ENCODE results near the gene KIF2A. TPM values are rescaled to one million over a fixed set of nuclear protein-coding genes. Genes with fewer than 3 reads are reported as not detected.

The KIF2A gene
- total and polyA plus RNA-seq, 2 donors = 16.6 to 87.9 TPM

DNA sequence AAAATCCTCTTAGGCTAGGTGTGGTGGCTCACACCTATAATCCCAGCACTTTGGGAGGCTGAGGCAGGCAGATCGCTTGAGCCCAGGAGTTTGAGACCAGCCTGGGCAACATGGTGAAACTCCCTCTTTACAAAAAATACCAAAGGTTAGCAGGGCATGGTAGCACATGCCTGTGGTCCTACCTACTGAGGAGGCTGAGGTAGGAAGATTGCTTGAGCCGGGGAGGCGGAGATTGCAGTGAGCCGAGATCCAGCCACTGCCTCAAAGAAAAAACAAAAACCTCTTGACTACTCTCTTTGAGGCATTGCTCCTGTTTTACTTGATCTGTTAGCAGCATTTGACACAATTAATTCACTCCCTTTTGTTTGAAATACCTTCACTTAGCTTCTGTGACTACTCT is 20.7 kb downstream of the KIF2A start:
- H3K36me3 ChIP-seq (ENCODE audit: insufficient read depth) = peaks cover 2% of the 10 kb centered on the region
- WGBS = 95% methylated on average over 4 of the region's 4 CpGs
- no peaks in the 10 kb centered on the region for H3K4me1 ChIP-seq (ENCODE audit: insufficient read depth)
- no peak for DNase-seq (ENCODE audit: extremely low spot score)
- no peak overlapping the region for H3K27ac ChIP-seq (ENCODE audit: low read depth)
- H3K4me3 ChIP-seq (ENCODE audit: low read depth, low read length) = no peak overlapping the region

DNA sequence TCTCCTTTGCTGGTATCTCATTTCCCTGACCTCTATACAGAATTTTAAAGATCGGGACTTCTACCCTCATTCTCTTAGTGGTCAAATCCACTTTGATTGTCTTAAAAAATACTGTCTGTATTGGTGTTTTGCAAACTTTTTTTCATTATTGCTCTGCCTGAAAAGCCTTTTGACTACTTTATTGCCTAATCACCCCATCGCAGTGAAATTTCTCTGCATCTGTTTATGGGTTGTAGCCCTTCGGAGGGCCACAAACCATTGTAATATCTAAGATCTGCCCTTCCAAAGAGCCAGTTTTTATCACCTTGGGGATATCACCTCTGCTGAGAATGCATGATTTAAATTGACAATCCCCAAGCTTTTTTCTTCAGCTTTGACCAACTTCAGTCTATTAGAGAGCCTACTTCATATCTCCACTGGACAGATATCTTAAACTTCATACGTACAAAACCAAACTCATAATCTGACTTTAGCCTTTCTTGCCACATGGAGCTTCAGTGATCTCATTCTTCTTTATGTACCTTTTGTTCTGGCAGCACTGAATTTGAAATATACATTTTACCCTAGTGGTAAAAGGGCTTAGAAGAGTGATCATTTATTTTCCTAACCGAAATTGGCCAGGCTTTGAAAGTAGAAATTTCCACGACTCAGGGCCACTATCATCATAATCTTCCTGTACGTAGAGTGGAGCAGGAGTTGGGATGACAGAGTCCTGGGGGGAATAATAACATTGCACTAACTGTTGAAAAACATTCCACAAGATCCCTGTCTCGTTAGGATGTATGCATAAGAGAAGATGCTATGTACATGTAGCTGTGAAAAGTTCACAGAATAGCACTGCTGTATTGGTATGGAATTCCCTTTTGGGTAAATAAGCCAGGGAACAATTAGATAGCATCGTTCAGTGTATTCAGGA is 21.4 kb downstream of the KIF2A start:
- 75% methylated on average over 9 of the region's 9 CpGs for WGBS
- no peak for DNase-seq (ENCODE audit: extremely low spot score)
- H3K27ac ChIP-seq (ENCODE audit: low read depth) = no peak overlapping the region
- no peaks in the 10 kb centered on the region for H3K4me1 ChIP-seq (ENCODE audit: insufficient read depth)
- no peaks in the 10 kb centered on the region for H3K36me3 ChIP-seq (ENCODE audit: insufficient read depth)
- H3K4me3 ChIP-seq (ENCODE audit: low read depth, low read length) = no peak overlapping the region

DNA sequence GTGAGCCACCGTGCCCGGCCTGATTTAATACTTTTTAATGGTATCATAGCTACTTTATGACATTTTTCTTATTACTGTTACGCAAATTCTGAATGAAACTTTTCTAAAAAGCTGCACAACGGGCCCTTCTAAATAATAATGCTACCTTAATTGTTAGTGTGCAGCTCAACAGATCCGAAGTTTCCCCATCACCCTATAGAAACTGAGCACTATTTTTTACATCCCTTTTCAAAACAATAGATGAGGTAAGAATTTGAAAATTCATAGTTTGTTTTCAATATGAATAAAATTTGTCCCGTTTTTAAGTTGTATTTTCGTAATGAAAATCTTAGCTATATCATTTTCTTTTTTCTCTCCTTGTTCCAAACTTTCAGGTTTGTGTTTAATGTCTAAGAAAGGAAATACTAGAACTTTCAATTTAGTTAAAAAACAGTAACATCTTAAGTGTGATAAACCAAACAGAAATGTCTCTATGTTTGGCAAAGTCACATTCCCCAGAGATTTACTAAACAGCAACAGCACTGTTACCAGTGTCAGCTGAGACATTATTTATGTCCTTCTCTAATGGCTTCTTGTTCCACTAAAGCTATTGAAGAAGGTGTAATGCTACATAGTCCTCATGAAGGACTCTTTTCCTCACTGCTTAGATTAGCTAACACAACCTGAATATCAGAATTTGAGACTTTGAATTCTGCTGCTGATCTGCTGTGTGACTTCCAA is 22.9 kb downstream of the KIF2A start:
- no peak for DNase-seq (ENCODE audit: extremely low spot score)
- 91% methylated on average over 7 of the region's 7 CpGs for WGBS
- Histone ChIP-seq H3K4me3 (ENCODE audit: low read depth, low read length) (no peak overlapping the region), H3K27ac (ENCODE audit: low read depth) (no peak overlapping the region), H3K4me1 (ENCODE audit: insufficient read depth) (no peaks in the 10 kb centered on the region), H3K36me3 (ENCODE audit: insufficient read depth) (no peaks in the 10 kb centered on the region)

DNA sequence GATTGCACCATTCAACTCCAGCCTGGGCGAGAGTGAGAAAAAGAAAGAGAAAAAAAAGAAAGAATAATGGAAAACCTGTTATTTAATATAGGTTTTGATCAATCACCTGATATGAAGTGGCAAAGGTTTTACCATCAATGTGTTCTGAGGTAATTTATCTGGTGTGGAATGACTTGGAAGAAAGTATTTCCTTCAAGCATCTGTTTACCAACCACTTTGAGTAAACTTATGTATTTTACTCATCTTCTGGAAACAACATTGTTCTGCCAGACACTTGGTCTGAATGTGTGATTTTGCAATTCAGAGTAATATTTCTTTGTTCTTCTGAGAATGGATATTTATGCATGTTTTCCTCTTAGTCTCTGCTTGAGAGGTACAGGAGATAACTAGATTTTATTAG is 24.3 kb downstream of the KIF2A start:
- Histone ChIP-seq H3K27ac (ENCODE audit: low read depth) (no peak overlapping the region), H3K4me3 (ENCODE audit: low read depth, low read length) (no peak overlapping the region), H3K4me1 (ENCODE audit: insufficient read depth) (peaks cover under 1% of the 10 kb centered on the region), H3K36me3 (ENCODE audit: insufficient read depth) (no peaks in the 10 kb centered on the region)
- 93% methylated on average over 1 of the region's 1 CpG for WGBS
- no peak for DNase-seq (ENCODE audit: extremely low spot score)

DNA sequence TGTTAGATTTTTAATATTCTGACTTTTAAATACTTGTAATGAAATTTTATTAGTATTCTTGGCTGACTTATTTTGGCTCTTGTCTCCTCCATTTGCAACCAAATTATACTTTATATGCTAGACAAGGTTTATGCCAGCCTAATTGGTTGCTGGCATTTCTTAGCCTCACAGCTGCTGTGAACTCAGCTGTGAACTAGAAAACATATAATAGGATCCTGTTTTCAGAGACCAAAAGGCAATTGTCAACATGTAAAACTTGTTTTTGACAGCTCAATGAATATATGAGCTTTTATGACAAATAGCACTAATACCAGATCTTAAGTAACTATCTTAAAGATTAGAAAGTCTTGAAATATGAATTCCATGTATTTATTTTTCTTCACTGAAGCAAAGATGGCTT is 25.9 kb downstream of the KIF2A start:
- Histone ChIP-seq H3K4me3 (ENCODE audit: low read depth, low read length) (no peak overlapping the region), H3K27ac (ENCODE audit: low read depth) (no peak overlapping the region), H3K4me1 (ENCODE audit: insufficient read depth) (peaks cover 1% of the 10 kb centered on the region), H3K36me3 (ENCODE audit: insufficient read depth) (no peaks in the 10 kb centered on the region)
- DNase-seq (ENCODE audit: extremely low spot score) = no peak

DNA sequence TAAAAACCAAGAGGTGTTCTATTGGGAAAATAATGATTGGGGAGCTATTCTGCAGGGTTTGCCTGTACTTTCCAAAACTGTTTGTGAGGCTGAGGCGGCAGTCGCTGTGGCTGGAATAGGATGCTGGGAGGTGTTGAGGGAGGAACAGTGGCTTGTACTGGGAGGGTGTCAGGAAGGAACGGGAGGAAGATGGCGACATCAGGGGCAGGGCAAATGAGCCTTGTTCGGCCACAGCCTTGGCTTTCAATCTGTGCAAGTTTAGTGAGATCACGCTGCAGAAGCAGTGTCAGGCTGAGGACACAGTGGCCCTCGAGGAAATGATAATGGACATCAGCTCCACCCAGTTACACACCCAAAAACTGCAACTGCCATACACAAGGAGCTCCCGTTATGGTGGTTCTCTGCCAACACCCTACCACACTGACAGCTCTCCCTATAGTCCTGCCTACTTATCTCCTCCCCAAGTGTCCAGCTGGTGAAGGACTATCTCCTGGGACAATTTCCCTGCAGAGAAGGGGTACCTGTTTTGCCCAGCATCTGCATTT is 27.3 kb downstream of the KIF2A start:
- DNase-seq (ENCODE audit: extremely low spot score) = no peak
- peaks cover 1% of the 10 kb centered on the region for H3K4me1 ChIP-seq (ENCODE audit: insufficient read depth)
- H3K4me3 ChIP-seq (ENCODE audit: low read depth, low read length) = no peak overlapping the region
- 91% methylated on average over 8 of the region's 8 CpGs for WGBS
- H3K27ac ChIP-seq (ENCODE audit: low read depth) = no peak overlapping the region
- no peaks in the 10 kb centered on the region for H3K36me3 ChIP-seq (ENCODE audit: insufficient read depth)

DNA sequence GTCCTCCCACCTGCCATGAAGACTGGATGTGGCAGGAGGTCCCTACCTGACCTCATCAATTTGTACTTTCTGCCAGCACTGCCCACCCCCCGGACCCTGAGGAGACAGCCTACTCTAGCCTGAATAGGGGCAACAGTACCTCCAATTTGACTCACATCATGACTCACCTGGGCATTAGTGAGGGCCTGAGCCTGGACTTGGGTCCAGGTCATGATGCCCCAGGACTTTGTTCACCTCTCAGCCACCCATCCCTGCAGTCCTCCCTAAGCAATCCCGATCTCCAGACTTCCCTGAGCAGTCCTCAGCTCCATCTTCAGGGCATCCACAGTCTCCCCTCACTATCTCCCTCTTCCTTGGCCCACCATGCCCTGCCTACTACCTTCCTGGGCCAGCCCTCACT is 28.1 kb downstream of the KIF2A start:
- DNase-seq (ENCODE audit: extremely low spot score) = no peak
- Histone ChIP-seq H3K4me1 (ENCODE audit: insufficient read depth) (peaks cover 1% of the 10 kb centered on the region), H3K4me3 (ENCODE audit: low read depth, low read length) (no peak overlapping the region), H3K36me3 (ENCODE audit: insufficient read depth) (no peaks in the 10 kb centered on the region), H3K27ac (ENCODE audit: low read depth) (no peak overlapping the region)
- WGBS = over 99% methylated on average over 2 of the region's 2 CpGs

DNA sequence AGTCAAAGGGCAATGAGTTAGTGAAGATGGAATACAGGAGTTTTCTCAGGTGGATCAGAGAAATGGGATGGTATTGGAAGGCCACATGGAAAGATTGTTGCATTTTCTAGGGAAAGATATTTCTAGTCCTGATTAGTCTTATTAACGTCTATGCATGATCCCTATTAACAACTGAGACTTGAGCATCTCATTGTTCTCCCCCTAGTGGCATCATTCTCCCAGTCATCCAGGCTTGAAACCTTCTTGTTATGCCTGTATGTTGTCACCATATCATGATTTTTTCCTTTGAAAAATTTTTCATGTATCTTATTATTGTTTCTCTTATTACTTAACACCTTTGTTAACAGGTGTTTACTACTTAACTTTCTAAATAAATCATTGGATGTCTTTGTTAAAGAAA is 34.4 kb downstream of the KIF2A start:
- Histone ChIP-seq H3K4me1 (ENCODE audit: insufficient read depth) (peaks cover 2% of the 10 kb centered on the region), H3K36me3 (ENCODE audit: insufficient read depth) (no peaks in the 10 kb centered on the region), H3K4me3 (ENCODE audit: low read depth, low read length) (no peak overlapping the region), H3K27ac (ENCODE audit: low read depth) (no peak overlapping the region)
- 0% methylated on average over 1 of the region's 1 CpG for WGBS
- no peak for DNase-seq (ENCODE audit: extremely low spot score)

DNA sequence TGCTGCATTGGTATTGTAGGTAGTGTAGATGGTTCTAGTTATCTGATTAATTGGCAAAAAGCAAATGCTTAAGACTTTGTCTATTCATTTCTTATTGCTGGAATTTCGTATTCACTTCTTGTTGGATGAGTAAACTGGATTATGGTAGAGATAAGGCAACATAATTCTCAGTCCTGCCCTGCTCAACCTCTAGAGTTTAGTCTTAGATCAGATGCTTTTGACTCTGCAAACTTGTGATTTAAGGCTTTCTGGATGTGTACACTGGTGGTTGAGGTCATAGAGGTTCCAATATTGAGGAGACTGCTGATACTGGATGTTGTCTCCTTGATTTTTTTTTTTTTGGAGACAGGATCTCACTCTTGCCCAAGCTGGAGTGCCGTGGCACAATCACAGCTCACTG is 35.0 kb downstream of the KIF2A start:
- 97% methylated on average over 2 of the region's 2 CpGs for WGBS

DNA sequence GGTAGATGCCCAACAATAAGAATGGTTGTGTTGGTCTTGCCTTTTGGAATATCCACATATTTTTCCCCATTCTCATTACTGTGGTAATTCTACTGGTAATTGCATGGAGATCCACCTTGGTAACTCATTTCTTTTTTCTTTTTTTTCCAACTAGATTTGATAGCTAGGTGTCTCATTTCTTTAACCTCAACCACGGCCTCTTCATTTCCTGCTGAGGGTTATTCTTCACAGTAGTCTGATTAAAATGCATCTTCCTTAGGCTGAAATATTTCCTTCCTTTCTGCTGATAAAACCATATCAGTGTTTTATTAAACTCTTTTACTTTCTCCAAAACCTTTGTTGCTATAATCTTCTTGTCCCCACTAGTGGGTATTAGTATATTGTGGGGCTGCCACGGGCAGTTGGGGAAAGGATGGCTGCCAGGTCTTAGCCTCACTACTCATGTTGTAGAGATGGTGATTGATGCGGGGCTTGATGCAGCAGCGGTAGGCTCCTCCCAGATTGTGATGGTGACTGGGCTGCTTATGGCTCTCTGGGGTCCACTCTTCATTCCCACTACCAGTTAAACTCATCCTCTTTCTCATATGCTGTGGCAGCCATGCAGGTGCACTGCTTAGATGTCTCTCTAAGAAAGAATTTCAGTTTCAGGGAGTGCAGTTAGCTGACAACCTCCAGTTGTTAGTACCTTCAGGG is 35.9 kb downstream of the KIF2A start:
- H3K27ac ChIP-seq (ENCODE audit: low read depth) = no peak overlapping the region
- H3K36me3 ChIP-seq (ENCODE audit: insufficient read depth) = no peaks in the 10 kb centered on the region
- DNase-seq (ENCODE audit: extremely low spot score) = no peak
- H3K4me1 ChIP-seq (ENCODE audit: insufficient read depth) = peaks cover 2% of the 10 kb centered on the region
- 95% methylated on average over 4 of the region's 4 CpGs for WGBS
- H3K4me3 ChIP-seq (ENCODE audit: low read depth, low read length) = no peak overlapping the region

More for the DNA sequence above, 35.0 kb downstream of the KIF2A start:
- no peak for DNase-seq (ENCODE audit: extremely low spot score)
- Histone ChIP-seq H3K4me3 (ENCODE audit: low read depth, low read length) (no peak overlapping the region), H3K27ac (ENCODE audit: low read depth) (no peak overlapping the region), H3K36me3 (ENCODE audit: insufficient read depth) (no peaks in the 10 kb centered on the region), H3K4me1 (ENCODE audit: insufficient read depth) (peaks cover 2% of the 10 kb centered on the region)

DNA sequence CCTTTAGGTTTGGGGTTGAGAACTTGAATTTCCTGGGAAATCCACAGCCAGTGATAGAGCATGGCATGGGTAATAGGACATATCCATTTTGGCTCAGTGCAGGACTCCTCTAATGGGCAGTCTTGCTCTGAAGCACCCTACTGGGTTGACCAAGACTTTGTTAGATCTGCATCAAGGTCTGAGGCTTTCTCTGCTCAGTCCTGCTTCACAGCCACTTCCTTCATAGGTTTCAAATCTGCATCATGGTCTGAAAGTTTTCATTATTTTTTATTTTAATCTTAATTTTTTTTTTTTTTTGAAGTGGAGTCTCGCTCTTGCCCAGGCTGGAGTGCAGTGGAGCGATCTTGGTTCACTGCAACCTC is 36.5 kb downstream of the KIF2A start:
- WGBS = 99% methylated on average over 2 of the region's 2 CpGs
- H3K4me1 ChIP-seq (ENCODE audit: insufficient read depth) = peaks cover 2% of the 10 kb centered on the region
- no peaks in the 10 kb centered on the region for H3K36me3 ChIP-seq (ENCODE audit: insufficient read depth)
- no peak overlapping the region for H3K27ac ChIP-seq (ENCODE audit: low read depth)
- DNase-seq (ENCODE audit: extremely low spot score) = no peak
- H3K4me3 ChIP-seq (ENCODE audit: low read depth, low read length) = no peak overlapping the region

DNA sequence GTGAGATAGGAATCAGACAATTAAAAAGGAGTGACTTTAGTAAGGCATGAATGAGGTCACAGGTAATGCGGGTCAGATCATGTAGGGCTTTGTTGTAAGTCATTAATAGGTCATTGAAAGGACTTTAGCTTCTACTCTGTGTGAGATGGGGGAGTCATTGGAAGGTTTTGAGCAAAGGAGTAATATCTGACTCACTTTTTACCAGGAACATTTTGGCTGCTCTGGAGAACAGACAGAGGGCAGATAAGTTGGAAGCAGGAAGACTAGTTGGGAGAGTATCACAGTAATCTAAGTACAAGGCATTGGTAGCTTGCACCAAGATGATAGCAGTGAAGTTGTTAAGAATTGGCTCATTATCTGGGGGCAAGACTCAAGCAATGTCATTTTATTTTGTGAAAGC is 37.4 kb downstream of the KIF2A start:
- no peak for DNase-seq (ENCODE audit: extremely low spot score)
- no peak overlapping the region for H3K4me3 ChIP-seq (ENCODE audit: low read depth, low read length)
- no peak overlapping the region for H3K27ac ChIP-seq (ENCODE audit: low read depth)
- 94% methylated on average over 1 of the region's 1 CpG for WGBS
- H3K4me1 ChIP-seq (ENCODE audit: insufficient read depth) = peaks cover 2% of the 10 kb centered on the region
- H3K36me3 ChIP-seq (ENCODE audit: insufficient read depth) = peaks cover 2% of the 10 kb centered on the region

DNA sequence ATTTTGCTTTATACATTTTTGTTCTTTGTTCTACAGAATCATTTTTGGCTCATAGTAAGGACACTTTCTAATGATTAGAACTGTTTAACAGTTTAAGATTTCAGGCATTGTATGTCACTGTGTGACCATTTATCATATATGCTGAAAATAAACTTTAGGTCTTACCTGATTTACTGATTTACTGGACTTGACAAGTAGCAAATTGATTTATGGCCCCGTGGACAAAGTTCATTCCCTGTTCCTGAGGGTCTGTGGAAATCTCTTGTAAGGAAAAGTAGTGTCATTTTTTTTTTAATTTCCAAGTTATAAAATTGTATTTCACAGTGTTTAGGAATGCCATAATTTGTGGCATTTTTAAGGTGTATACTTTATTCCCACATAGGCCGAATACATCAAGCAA is 40.7 kb downstream of the KIF2A start:
- Histone ChIP-seq H3K36me3 (ENCODE audit: insufficient read depth) (peaks cover 4% of the 10 kb centered on the region), H3K4me3 (ENCODE audit: low read depth, low read length) (no peak overlapping the region), H3K4me1 (ENCODE audit: insufficient read depth) (peaks cover 2% of the 10 kb centered on the region), H3K27ac (ENCODE audit: low read depth) (no peak overlapping the region)
- DNase-seq (ENCODE audit: extremely low spot score) = no peak
- WGBS = 92% methylated on average over 2 of the region's 2 CpGs

Measured in urinary bladder (tissue), 4 donors.